ENCODE measurements around the gene FBLN1.

The FBLN1 gene

GRCh38 chr22:45574069-45574703 is 71.5 kb downstream of the FBLN1 start:
- DNase-seq, result no peak

GRCh38 chr22:45575173-45575572 is 72.5 kb downstream of the FBLN1 start:
- DNase-seq, result no peak

- no peak for DNase-seq
Measured at GRCh38 chr22:45575607-45576272, 73.1 kb downstream of the FBLN1 start.

GRCh38 chr22:45576273-45576625 is 73.6 kb downstream of the FBLN1 start:
- no peak for DNase-seq

GRCh38 chr22:45576730-45577464 is 74.2 kb downstream of the FBLN1 start:
- no peak for DNase-seq

- peak; percentile 84 for DNase-seq
Measured at GRCh38 chr22:45577746-45578523, 75.3 kb downstream of the FBLN1 start.

- no peak for DNase-seq
Measured at GRCh38 chr22:45578524-45579147, 76.0 kb downstream of the FBLN1 start.

- DNase-seq, result no peak
Measured at GRCh38 chr22:45579306-45579705, 76.6 kb downstream of the FBLN1 start.

- DNase-seq, result no peak
Measured at GRCh38 chr22:45579806-45580725, 77.4 kb downstream of the FBLN1 start.

GRCh38 chr22:45580726-45581381 is 78.2 kb downstream of the FBLN1 start:
- no peak for DNase-seq

GRCh38 chr22:45581549-45582080 is 78.9 kb downstream of the FBLN1 start:
- DNase-seq, result no peak

GRCh38 chr22:45582236-45582954 is 79.7 kb downstream of the FBLN1 start:
- no peak for DNase-seq

- no peak for DNase-seq
Measured at GRCh38 chr22:45582955-45583320, 80.3 kb downstream of the FBLN1 start.

- DNase-seq, result peak; percentile 15
Measured at GRCh38 chr22:45583504-45583903, 80.8 kb downstream of the FBLN1 start.

GRCh38 chr22:45584121-45584570 is 81.5 kb downstream of the FBLN1 start:
- no peak for DNase-seq

GRCh38 chr22:45584621-45585436 is 82.1 kb downstream of the FBLN1 start:
- no peak for DNase-seq

GRCh38 chr22:45585437-45585755 is 82.7 kb downstream of the FBLN1 start:
- no peak for DNase-seq

- DNase-seq, result no peak
Measured at GRCh38 chr22:45585946-45586540, 83.4 kb downstream of the FBLN1 start.

Measured in activated CD4-positive, alpha-beta T cell treated with anti-CD3 and anti-CD28 coated beads, Interleukin-2, Interleukin-6, amounts not matched to agents 100 ng/mL and 50 ng/mL, durations not matched to agents 16 hours and 8 hours (primary cell).